ENCODE data around the gene ZMYND11.

The ZMYND11 gene

DNA sequence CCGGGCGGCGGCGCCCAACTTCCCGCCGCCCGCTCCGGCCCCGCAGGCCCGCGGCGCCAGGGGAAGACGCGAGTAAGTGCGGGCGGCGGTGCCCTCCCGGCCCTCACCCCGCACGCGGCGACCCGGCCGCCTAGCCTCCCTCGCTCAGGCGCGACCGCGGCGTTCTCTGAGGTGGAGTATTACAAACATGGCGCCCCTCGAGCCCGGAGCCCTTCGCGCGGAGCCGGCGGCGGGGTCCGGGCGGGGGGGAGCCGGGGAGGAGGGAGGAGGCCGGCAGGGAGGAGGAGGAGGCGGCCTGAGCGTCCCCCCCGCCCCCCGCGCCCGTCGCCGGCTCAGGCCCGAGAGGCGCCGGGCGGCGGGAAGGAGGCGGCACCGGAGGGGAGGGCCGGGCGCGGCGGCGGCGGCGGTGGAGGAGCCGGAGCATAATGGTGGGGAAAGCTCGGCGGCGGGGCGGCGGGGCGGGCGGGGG is at the start of gene ZMYND11:
Gene ZMYND11, plus strand, starts transcription at position 324 of the 469 bp plus-strand sequence. CDS start 44,558 bp downstream, outside the sequence.
- no peak for DNase-seq

DNA sequence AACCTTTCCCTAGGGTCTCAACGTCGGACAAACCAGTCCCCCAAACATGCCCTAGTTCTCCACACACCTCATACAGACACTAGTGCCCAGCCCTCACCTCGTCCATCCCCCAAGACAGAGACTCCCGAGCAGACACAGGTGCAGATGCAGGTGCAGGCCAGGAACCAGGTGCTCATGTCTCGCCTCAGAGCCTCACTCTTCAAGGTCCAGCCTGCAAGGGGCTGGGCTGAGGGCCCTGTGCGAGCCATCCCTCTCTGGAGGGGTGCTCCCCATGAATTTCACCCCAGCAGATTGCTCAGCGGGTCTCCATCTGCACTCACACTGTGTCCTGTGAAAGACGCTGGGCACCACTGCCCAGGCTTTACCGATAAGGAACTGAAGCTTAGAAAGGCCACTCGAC is 49.2 kb upstream of the ZMYND11 start:
- DNase-seq = no peak

GRCh38 chr10:87177-88080 is 47.8 kb upstream of the ZMYND11 start:
- DNase-seq = no peak

- DNase-seq = no peak
These were observed 47.0 kb upstream of the ZMYND11 start for GRCh38 chr10:88253-88652.

DNA sequence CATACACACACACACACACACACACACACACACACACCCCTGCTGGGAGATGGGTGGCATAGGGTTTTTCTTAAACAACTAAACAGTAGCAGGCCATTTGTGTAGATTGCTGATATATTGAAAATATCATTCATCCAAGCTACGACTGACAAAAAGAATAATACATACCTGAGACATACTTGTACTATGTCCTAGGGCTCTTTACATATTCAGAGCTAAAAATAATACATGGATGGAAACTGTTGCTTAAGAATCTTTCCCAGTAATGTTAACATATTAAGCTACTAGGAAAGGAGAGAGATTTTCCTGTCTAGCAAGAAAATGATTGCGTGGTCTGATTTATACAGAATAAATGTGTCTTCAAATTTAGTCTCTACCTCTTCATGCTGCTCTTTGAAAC is 46.0 kb upstream of the ZMYND11 start:
- no peak for DNase-seq

GRCh38 chr10:90161-90560 is 45.1 kb upstream of the ZMYND11 start:
- DNase-seq = no peak

- no peak for DNase-seq
These were observed 43.9 kb upstream of the ZMYND11 start for GRCh38 chr10:91313-91712.

DNA sequence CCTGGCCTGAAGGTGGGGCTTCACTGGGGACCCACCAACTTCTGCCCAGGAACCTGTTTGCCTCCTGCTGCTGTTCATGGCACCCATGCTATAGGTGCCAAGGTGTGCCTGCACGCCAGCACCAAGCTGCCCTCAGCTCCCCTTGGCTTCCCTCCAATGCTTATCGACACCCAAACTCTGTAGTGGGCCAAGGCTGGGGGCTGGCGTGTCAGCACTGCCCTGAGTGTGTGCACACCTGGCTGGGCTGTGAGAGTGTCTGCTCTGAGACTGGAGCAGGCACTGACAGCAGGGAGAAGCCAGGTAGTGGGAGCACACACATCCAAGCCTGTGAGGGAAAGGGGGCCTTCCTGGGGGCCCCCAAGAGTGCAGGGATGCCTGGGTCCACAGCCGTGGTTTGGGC is 43.1 kb upstream of the ZMYND11 start:
- DNase-seq = no peak

GRCh38 chr10:92846-93245 is 42.4 kb upstream of the ZMYND11 start:
- DNase-seq = no peak

DNA sequence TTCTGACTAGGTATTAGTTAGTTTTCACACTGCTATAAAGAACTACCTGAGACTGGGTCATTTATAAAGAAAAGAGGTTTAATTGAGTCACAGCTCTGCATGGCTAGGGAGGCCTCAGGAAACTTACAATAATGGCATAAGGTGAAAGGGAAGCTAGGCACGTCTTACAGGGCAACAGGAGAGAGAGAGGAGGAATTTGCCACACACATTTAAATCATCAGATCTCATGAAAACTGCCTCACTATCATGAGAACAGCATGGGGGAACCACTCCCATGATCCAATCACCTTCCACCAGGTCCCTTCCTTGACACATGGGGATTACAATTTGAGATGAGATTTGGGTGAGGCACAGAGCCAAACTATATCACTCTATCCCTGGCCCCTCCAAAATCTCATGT is 40.6 kb upstream of the ZMYND11 start:
- no peak for DNase-seq

GRCh38 chr10:95356-96115 is 39.7 kb upstream of the ZMYND11 start:
- no peak for DNase-seq

DNA sequence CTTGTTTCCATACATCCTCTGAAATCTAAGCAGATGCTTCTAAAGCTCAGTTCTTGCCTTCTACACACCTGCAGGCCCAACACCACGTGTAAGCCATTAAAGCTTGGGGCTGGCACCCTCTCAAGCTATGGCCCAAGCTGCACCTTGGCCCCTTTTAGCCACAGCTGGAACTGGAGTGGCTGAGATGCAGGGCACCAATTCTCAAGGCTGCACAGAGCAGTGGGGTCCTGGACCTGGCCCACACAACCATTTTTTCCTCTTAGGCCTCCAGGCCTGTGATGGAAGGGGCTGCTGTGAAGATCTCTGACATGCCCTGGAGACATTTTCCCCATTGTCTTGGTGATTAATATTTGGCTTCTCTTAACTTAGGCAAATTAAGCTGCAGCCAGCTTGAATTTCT is 38.8 kb upstream of the ZMYND11 start:
- DNase-seq = no peak

DNA sequence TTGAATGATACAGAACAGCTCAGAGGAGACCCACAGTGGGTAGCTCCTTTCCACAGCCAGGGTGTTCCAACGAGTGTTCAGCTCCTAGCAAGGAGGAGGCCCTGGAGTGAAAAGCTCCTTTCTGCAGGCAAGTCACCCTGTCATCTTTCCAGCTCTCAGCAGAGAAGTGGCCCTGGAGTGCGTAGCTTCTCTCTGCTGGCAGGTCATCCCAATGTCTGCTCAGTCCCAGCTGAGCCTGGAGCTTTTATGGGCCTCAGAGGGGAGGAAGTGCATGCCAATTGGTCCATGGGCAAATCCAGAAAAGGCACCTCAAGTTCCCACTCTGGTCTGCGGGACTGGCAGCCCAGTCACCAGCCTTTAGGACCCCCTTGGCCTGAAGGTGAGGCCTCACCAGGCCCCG is 30.8 kb upstream of the ZMYND11 start:
- no peak for DNase-seq

DNA sequence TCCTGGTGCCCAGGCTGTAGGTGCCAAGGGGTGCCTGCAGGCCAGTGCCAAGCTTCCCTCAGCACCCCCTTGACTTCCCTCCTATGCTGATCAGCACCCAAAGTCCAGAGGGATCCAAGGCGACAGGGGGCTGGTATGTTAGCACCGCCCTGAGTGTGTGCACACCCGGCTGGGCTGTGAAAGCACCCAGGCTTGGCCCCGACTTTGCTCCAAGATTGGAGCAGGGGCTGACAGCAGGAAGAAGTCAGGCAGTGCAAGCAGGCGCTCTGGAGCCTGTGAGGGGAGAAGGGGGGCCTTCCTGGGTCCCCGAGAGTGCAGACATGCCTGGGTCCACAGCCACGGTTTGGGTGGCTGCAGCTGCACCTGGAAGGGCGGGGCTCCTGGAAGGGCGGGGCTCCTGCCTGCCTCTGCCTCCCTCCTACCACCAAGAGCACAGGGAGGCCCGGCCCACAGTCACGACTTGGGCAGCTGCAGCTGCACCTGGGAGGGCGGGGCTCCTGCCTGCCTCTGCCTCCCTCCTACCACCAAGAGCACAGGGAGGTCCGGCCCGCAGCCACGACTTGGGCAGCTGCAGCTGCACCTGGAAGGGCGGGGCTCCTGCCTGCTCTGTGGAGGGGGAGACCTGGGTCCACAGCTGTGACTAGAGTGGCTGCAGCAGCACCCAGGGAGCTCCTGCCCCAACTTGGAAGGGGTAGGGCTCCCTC is 30.2 kb upstream of the ZMYND11 start:
- no peak for DNase-seq

DNA sequence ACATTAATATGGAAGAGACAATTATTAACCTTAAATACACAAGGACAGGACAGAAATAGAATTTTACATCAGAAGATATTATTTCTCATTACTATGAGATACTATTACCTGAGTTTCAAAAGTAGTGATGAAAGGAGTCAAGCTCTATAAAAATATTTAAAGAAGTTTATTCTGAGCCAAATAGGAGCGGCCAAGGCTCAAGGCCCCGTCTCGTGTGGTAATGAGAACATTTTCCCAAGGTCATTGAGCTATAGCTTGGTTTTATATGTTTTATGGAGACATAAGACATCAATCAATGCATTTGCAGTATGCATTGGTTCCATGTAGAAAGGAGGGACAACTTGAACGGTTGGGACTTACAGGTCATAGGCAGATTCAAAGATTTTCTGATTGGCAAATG is 29.4 kb upstream of the ZMYND11 start:
- DNase-seq = no peak

DNA sequence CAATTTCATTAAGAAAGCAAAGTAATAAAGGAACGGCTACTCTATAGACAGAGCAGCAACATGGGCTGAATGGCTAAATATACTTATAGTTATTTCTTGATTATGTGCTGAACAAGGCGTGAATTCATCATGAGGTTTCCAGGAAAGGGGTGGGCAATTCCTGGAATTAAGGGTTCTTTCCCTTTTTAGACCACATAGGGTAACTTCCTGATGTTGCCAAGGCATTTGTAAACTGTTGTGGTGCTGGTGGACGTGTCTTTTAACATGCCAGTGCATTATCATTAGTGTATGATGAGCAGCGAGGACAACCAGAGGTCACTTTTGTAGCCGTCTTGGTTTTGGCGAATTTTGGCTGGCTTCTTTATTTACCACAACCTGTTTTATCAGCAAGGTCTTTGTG is 28.5 kb upstream of the ZMYND11 start:
- DNase-seq = no peak

- DNase-seq = no peak
These were observed 23.0 kb upstream of the ZMYND11 start for GRCh38 chr10:112246-112645.

DNA sequence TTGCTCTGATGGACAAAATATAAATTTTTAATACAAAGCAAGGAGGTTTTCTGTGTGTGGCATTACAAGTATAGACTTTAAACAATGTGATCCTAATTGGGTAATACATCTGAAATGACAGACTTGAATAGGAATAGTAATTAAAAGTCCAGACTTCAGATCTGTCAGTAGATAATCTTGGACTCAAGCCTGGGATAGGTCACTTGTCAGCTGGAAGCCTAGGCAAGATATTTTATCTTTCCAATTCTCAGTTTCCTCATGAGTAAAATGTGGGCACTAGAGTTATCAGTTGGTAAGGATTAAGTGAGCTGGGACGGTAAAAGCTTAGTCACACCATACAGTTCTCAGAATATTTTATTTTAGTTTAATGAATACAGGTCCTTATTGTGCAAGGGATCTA is 10.4 kb upstream of the ZMYND11 start:
- DNase-seq = no peak

GRCh38 chr10:127612-128432 is 7.4 kb upstream of the ZMYND11 start:
- DNase-seq = no peak

GRCh38 chr10:129810-130209 is 5.4 kb upstream of the ZMYND11 start:
- DNase-seq = no peak

- DNase-seq = no peak
These were observed 2.0 kb upstream of the ZMYND11 start for GRCh38 chr10:132946-133898.
